Esophagus muscularis mucosa (tissue), 4 donors: ENCODE measurements around the gene LRIT2. TPM values are rescaled to one million over a fixed set of nuclear protein-coding genes. Genes with fewer than 3 reads are reported as not detected.

Experiments
- DNase-seq: peaks from one replicate; pipeline ENCODE4 v3.0.0-alpha.2; 2017; ENCODE audit errors: extremely low spot score
- H3K27ac ChIP-seq, 4 donors: fragments of 200-600 bp; sonication (generic); replicated peaks in 1 of 4; 1 replicate in 3 of 4; 2 replicates in 1 of 4; pipeline ENCODE4 v1.5.1; 2016 to 2019; ENCODE audit warnings: mild to moderate bottlenecking in 1 of 4
- H3K27me3 ChIP-seq, 4 donors: fragments of 200-600 bp; sonication (generic); one replicate each; pipeline versions ENCODE4 v1.5.1 to v1.6.0; 2016 to 2019
- H3K36me3 ChIP-seq, 4 donors: fragments of 200-600 bp; sonication (generic); one replicate each; pipeline ENCODE4 v1.5.1; 2016 to 2019
- H3K4me1 ChIP-seq, 4 donors: fragments of 200-600 bp; sonication (generic); one replicate each; pipeline ENCODE4 v1.5.1; 2016 to 2019
- H3K4me3 ChIP-seq, 4 donors: fragments of 200-600 bp; sonication (generic); 1 replicate in 2 of 4; 2 replicates in 2 of 4; pipeline ENCODE4 v1.5.1; 2016 to 2019; ENCODE audit warnings: mild to moderate bottlenecking in 4 of 4, moderate library complexity in 1 of 4
- H3K9me3 ChIP-seq, 4 donors: fragments of 200-600 bp; sonication (generic); 1 replicate in 3 of 4; 2 replicates in 1 of 4; pipeline ENCODE4 v1.5.1; 2016 to 2019
- EP300 ChIP-seq: sonication (generic); formaldehyde crosslinking; IDR thresholded peaks from one replicate; pipeline ENCODE4 v1.6.1; 2017; ENCODE audit warnings: antibody characterized with exemption
- POLR2A ChIP-seq: fragments of 450-650 bp; IDR thresholded peaks from one replicate; pipeline ENCODE4 v1.6.1; 2017; ENCODE audit warnings: antibody characterized with exemption, moderate library complexity, mild to moderate bottlenecking, low read depth
- POLR2AphosphoS5 ChIP-seq, 2 donors: sonication (generic); formaldehyde crosslinking; IDR thresholded peaks; one replicate each; pipeline ENCODE4 v1.6.1; 2017; ENCODE audit warnings: antibody characterized with exemption in 2 of 2
- WGBS: methylation state at CpG from one replicate; pipeline ENCODE4 v1.1.5; 2018; 5-methylcytosine and 5-hydroxymethylcytosine counted together
- intact Hi-C: fragments of 100-400 bp; cut with DNase I; formaldehyde crosslinking; loops from one replicate; pipeline ENCODE4 v1.15.1; 2023
- total RNA-seq, 4 donors: library from RNA; depleted of rRNA; stranded (reverse); fragments of >200 nt; gene quantifications; one replicate each; pipeline versions ENCODE4 v1.1.0 to v1.2.1, GENCODE V29; 2016
- TF ChIP-seq, protein P1 (sequence below), 3 experiments: fragments of 200-600 bp in 2 of 3; fragments of 450-650 bp in 1 of 3; sonication (generic) in 2 of 3; IDR thresholded peaks; one replicate each; pipeline ENCODE4 v1.5.1; 2017 to 2019; ENCODE audit warnings: antibody characterized with exemption in 3 of 3, mild to moderate bottlenecking in 2 of 3, moderate library complexity in 1 of 3

LRIT2 gene
- total RNA-seq, 4 donors from 2014 or later = 0.19 TPM; not detected in 3

DNA sequence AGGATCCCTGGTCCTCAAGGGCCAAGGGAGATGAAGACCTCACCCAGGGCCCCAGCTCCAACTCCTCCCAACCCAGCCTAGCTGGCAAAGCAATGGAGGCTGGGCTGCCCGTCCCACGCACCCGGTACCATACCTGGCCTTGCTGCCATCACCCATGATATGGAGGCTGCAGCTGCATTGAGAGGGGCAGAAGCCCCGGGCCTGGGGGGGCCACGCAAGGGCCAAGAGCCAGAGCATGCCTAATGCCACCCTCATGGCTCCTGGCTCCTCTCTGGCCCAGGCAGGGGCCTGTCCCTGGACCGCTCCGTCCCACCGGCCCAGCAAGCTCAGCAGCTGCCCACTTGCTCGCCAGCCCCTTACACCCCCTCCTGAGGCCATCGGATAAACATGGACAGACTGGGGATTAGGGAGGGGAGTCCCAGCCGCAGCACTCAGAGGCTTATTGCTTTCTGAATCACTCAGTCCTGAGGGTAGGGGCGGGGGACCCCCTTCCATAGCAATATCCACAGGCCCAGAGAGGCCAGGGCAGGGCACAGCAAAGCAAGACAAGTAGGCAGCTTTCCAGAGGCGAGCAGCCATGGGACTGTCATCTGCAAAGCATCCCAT, 15.9 kb upstream of the LRIT2 start, which contains the start of gene LRIT1:
TSS of gene LRIT1 (minus strand) at position 362 of the 606 bp plus-strand sequence. CDS start at position 255, 107 bp downstream.
- H3K27ac ChIP-seq = no peak within 1 kb of the TSS
- H3K27me3 ChIP-seq = peaks cover 0 to 20% (median 0%) of the 10 kb centered on the region in 4 donors
- H3K36me3 ChIP-seq = no peaks in the 10 kb centered on the region
- TF ChIP-seq POLR2AphosphoS5 (IDR thresholded peaks at IDR 0.05) (no peak), EP300 (no peak), POLR2A (no peak)
- TF ChIP-seq, protein P1, sequence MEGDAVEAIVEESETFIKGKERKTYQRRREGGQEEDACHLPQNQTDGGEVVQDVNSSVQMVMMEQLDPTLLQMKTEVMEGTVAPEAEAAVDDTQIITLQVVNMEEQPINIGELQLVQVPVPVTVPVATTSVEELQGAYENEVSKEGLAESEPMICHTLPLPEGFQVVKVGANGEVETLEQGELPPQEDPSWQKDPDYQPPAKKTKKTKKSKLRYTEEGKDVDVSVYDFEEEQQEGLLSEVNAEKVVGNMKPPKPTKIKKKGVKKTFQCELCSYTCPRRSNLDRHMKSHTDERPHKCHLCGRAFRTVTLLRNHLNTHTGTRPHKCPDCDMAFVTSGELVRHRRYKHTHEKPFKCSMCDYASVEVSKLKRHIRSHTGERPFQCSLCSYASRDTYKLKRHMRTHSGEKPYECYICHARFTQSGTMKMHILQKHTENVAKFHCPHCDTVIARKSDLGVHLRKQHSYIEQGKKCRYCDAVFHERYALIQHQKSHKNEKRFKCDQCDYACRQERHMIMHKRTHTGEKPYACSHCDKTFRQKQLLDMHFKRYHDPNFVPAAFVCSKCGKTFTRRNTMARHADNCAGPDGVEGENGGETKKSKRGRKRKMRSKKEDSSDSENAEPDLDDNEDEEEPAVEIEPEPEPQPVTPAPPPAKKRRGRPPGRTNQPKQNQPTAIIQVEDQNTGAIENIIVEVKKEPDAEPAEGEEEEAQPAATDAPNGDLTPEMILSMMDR (IDR thresholded peaks at IDR 0.05) = no peak
- intact Hi-C loops = no loop called here
- H3K4me3 ChIP-seq = no peak within 1 kb of the TSS
- 84% methylated on average over 8 of the region's 13 CpGs for WGBS
- H3K4me1 ChIP-seq = peaks cover 0 to 4% (median 2%) of the 10 kb centered on the region in 4 donors
- no peak for DNase-seq
- H3K9me3 ChIP-seq = no peaks in the 10 kb centered on the region

DNA sequence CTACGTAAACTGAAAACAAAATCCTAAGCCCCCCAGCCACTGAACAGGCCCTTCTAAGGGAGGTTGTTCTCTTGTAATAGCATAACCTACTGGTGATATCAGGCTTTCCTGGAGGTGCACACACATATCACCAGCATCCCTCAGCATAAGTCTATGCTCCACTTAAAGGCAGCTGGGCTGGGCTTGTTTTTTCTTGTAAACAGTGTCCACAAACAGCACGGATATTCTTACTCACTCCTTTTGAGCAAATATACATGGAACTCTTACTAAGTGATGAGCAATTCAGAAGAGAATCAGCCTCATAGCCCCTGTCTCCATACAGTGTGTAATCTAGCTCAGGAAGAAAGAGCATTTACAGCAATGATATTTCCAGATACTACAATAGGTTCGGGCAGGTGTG, 13.6 kb upstream of the LRIT2 start:
- intact Hi-C loops = no loop called here
- 98% methylated on average over 3 of the region's 3 CpGs for WGBS

DNA sequence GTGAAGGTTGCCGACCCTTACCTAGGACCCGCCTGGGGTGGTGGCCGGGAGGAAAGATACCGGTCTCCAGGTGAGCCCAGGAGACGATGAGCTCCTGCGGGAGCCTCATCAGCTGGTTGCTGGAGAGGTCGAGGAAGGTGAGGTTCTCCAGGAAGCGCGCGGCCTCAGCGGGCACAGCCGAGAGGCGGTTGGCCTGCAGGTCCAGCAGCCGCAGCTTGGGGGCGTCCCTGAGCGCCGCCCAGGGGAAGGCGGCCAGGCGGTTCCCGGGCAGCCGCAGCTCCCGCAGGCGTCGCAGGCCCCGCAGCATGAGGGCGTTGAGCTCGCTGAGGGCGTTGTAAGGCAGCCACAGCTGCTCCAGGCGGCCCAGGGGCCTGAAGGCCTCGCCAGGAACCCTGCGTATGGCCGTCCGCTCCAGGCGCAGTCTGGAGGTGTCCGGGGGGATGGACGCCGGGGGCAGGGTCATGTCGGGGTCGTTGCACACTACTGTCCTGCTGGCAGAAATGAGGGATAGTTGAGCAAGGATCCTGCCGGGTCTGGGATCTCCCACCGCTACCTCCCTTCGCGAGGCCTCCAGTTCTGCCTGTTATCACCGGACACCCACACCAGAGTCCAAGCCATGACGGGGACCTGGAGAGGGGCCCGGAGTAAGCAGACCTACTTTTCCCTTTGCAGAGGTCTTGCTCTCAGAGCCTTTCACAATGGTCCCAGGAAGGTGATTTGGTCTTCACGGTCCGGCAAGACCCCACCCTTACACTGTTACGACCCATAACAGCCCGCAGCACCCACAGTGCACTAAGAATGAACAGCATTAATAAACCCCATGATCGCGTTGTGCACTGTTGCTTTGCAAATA, 12.1 kb upstream of the LRIT2 start:
- Histone ChIP-seq H3K27me3 (peaks cover 0 to 46% (median 0%) of the 10 kb centered on the region in 4 donors), H3K4me3 (no peak overlapping the region), H3K4me1 (no peaks in the 10 kb centered on the region), H3K27ac (no peak overlapping the region), H3K36me3 (no peaks in the 10 kb centered on the region), H3K9me3 (no peaks in the 10 kb centered on the region)
- DNase-seq = no peak
- intact Hi-C loops = no loop called here
- TF ChIP-seq, protein P1 (IDR thresholded peaks at IDR 0.05) = no peak
- TF ChIP-seq POLR2AphosphoS5 (IDR thresholded peaks at IDR 0.05) (no peak), POLR2A (no peak), EP300 (no peak)
- WGBS = 46% methylated on average over 28 of the region's 52 CpGs

More for the DNA sequence above, 13.6 kb upstream of the LRIT2 start:
- Histone ChIP-seq H3K36me3 (no peaks in the 10 kb centered on the region), H3K27me3 (peaks cover 0 to 35% (median 0%) of the 10 kb centered on the region in 4 donors), H3K4me1 (peaks cover 0 to under 1% (median 0%) of the 10 kb centered on the region in 4 donors), H3K4me3 (no peak overlapping the region), H3K27ac (no peak overlapping the region), H3K9me3 (no peaks in the 10 kb centered on the region)
- DNase-seq = no peak
- TF ChIP-seq EP300 (no peak), POLR2A (no peak), POLR2AphosphoS5 (IDR thresholded peaks at IDR 0.05) (no peak)
- TF ChIP-seq, protein P1 (IDR thresholded peaks at IDR 0.05) = no peak

DNA sequence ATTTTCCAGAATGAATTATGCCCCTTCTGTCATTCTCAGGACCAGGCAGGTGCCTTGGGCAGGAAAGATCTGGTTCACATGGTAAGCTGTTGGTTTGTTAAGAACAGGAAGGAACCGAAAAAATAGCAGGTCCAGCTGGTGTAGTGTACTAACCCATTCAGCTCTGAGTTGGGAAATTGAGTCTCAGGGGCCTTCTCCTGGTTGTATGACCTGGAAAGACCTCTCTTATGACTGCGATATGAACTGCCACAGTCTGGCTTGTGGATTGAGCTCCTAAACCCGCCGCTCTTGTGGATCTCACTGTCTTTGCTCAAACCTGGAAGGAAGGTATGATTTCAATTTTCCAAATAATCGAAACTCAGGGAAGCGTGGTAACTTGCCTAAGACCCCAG, 11.5 kb upstream of the LRIT2 start:
- H3K36me3 ChIP-seq = no peaks in the 10 kb centered on the region
- no peak for TF ChIP-seq POLR2AphosphoS5 (IDR thresholded peaks at IDR 0.05)
- no peaks in the 10 kb centered on the region for H3K9me3 ChIP-seq
- H3K27me3 ChIP-seq = peaks cover 0 to 46% (median 0%) of the 10 kb centered on the region in 4 donors
- 90% methylated on average over 6 of the region's 6 CpGs for WGBS
- no peak for DNase-seq
- intact Hi-C loops = no loop called here
- H3K4me1 ChIP-seq = no peaks in the 10 kb centered on the region
- no peak overlapping the region for H3K4me3 ChIP-seq
- H3K27ac ChIP-seq = no peak overlapping the region

DNA sequence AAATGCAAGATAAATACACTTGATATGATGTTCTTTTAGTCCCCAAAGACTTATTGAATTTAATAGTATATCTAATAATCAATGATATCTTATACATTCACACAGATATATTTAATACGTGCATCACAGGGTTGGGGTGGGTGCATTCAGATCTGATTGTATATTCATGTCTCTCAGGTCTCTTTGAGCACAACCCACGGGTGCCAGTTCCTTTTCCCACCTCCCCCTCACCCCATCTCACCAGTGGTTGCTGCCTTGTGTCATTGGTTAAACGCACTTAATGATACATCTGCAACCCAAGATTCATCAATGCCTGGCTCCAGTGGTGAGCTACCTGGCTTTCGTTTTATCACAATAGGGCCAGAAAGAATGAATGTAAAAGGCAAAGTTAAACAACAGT, 9.8 kb upstream of the LRIT2 start:
- WGBS = 88% methylated on average over 4 of the region's 4 CpGs
- DNase-seq = no peak
- Histone ChIP-seq H3K4me1 (no peaks in the 10 kb centered on the region), H3K36me3 (no peaks in the 10 kb centered on the region), H3K27ac (no peak overlapping the region), H3K27me3 (peaks cover 0 to 46% (median 0%) of the 10 kb centered on the region in 4 donors), H3K4me3 (no peak overlapping the region), H3K9me3 (no peaks in the 10 kb centered on the region)
- intact Hi-C loops = no loop called here
- TF ChIP-seq POLR2A = no peak
- TF ChIP-seq, protein P1 (IDR thresholded peaks at IDR 0.05) = no peak
- no peak for TF ChIP-seq POLR2AphosphoS5 (IDR thresholded peaks at IDR 0.05)
- TF ChIP-seq EP300 = no peak
